ENCODE measurements around the gene AIG1.

GRCh38 chr6:143204045-143204444 lies 143.4 kb downstream of the AIG1 start:
- TF ChIP-seq EP300 (conservative IDR thresholded peaks at IDR 0.05; ENCODE audit: poor library complexity, severe bottlenecking) (no peak), EZH2 (IDR thresholded peaks at IDR 0.05; ENCODE audit: borderline replicate concordance, insufficient read depth, low read length, poor library complexity, severe bottlenecking) (no peak), TAF1 (IDR thresholded peaks at IDR 0.05; ENCODE audit: low read depth) (no peak)
- TF ChIP-seq, protein P1, sequence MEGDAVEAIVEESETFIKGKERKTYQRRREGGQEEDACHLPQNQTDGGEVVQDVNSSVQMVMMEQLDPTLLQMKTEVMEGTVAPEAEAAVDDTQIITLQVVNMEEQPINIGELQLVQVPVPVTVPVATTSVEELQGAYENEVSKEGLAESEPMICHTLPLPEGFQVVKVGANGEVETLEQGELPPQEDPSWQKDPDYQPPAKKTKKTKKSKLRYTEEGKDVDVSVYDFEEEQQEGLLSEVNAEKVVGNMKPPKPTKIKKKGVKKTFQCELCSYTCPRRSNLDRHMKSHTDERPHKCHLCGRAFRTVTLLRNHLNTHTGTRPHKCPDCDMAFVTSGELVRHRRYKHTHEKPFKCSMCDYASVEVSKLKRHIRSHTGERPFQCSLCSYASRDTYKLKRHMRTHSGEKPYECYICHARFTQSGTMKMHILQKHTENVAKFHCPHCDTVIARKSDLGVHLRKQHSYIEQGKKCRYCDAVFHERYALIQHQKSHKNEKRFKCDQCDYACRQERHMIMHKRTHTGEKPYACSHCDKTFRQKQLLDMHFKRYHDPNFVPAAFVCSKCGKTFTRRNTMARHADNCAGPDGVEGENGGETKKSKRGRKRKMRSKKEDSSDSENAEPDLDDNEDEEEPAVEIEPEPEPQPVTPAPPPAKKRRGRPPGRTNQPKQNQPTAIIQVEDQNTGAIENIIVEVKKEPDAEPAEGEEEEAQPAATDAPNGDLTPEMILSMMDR (IDR thresholded peaks at IDR 0.05; ENCODE audit: poor library complexity, severe bottlenecking), result no peak
